Gastrocnemius medialis (tissue), 4 donors: ENCODE data around the gene MAGI1. TPM values are rescaled to one million over a fixed set of nuclear protein-coding genes. Genes with fewer than 3 reads are reported as not detected.

Experiments used
- ATAC-seq, 2 donors: fragments of 150-250 bp; one replicate each; pipeline ENCODE4 v1.9.1; 2016
- DNase-seq, 2 donors: peaks; one replicate each; pipeline ENCODE4 v3.0.0-alpha.2; 2019
- H3K27ac ChIP-seq, 4 donors: fragments of 200-600 bp; sonication (generic); 1 replicate in 1 of 4; 2 replicates in 3 of 4; pipeline ENCODE4 v1.5.1; 2016 to 2018; ENCODE audit warnings: mild to moderate bottlenecking in 2 of 4, moderate library complexity in 1 of 4
- H3K27me3 ChIP-seq, 3 donors: fragments of 200-600 bp; sonication (generic) in 2 of 3; 1 replicate in 1 of 3; 2 replicates in 2 of 3; pipeline versions ENCODE4 v1.5.1 to v1.6.0; 2016 to 2019; ENCODE audit warnings: mild to moderate bottlenecking in 1 of 3, moderate library complexity in 1 of 3
- H3K36me3 ChIP-seq, 2 donors: fragments of 200-600 bp; sonication (generic) in 1 of 2; one replicate each; pipeline ENCODE4 v1.5.1; 2017 to 2018
- H3K4me1 ChIP-seq, 2 donors: fragments of 200-600 bp; sonication (generic) in 1 of 2; one replicate each; pipeline ENCODE4 v1.5.1; 2016 to 2017; ENCODE audit warnings: mild to moderate bottlenecking in 2 of 2
- H3K4me3 ChIP-seq, 4 donors: fragments of 200-600 bp; sonication (generic) in 3 of 4; 1 replicate in 1 of 4; 2 replicates in 3 of 4; pipeline ENCODE4 v1.5.1; 2016 to 2019; ENCODE audit warnings: mild to moderate bottlenecking in 2 of 4
- H3K9me3 ChIP-seq, 3 donors: fragments of 200-600 bp; sonication (generic) in 2 of 3; 1 replicate in 1 of 3; 2 replicates in 2 of 3; pipeline ENCODE4 v1.5.1; 2016 to 2019
- POLR2A ChIP-seq, 2 donors: fragments of 450-650 bp; IDR thresholded peaks; one replicate each; pipeline ENCODE4 v1.6.1; 2017; ENCODE audit warnings: antibody characterized with exemption in 2 of 2, mild to moderate bottlenecking in 2 of 2, moderate library complexity in 2 of 2
- in situ Hi-C, 4 donors: fragments of 200-750 bp; cut with MboI; loops; one replicate each; pipeline versions ENCODE4 v1.15.0 to v1.8.0; 2017; ENCODE audit warnings: low sequenced_read_pairs in 4 of 4
- intact Hi-C: fragments of 100-400 bp; cut with DNase I; formaldehyde crosslinking; loops from one replicate; pipeline ENCODE4 v1.15.1; 2023; ENCODE audit warnings: low total_unique reads
- total RNA-seq, 4 donors: library from RNA; depleted of rRNA; stranded (reverse); fragments of >200 nt; gene quantifications; one replicate each; pipeline versions ENCODE4 v1.1.0 to v1.2.3, GENCODE V29; 2016
- TF ChIP-seq, protein P1 (sequence below), 5 experiments: fragments of 450-650 bp in 3 of 5; fragments of 200-600 bp in 2 of 5; sonication (generic) in 2 of 5; IDR thresholded peaks in 4 of 5; conservative IDR thresholded peaks in 1 of 5; 1 replicate in 4 of 5; 2 replicates in 1 of 5; pipeline ENCODE4 v1.5.1; 2016 to 2019; ENCODE audit warnings: antibody characterized with exemption in 5 of 5, mild to moderate bottlenecking in 3 of 5, moderate library complexity in 3 of 5

The MAGI1 gene
- total RNA-seq, 4 donors from 2014 or later: 2.6 to 7.5 (median 3.9) TPM

DNA sequence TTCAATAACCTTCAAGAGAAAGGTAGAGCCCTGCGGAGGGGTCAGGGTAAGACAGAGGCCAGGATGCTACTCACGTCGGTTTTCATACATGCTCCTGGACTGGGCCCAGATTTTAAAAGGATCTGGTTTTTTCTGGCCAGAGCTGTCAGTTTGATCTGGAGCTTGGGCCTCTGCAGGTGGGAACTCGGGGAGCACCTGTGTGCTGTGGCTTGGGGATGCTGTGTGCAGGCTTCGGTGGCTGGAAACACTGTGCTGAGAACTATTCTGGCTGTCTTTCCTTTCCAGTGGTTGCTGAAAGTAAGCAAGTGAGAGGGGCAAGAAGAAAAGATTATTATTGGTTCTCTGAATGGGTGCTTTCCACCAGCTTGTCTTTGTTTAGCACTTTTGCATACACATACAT, 647.6 kb downstream of the MAGI1 start:
- no peaks in the 10 kb centered on the region for H3K36me3 ChIP-seq
- H3K27me3 ChIP-seq: no peaks in the 10 kb centered on the region
- DNase-seq (no peak), ATAC-seq (no peak)
- in situ Hi-C loops: no loop called here
- H3K4me3 ChIP-seq: no peak overlapping the region
- H3K4me1 ChIP-seq: no peaks in the 10 kb centered on the region
- no peaks in the 10 kb centered on the region for H3K9me3 ChIP-seq
- intact Hi-C loops: no loop called here
- TF ChIP-seq, protein P1, sequence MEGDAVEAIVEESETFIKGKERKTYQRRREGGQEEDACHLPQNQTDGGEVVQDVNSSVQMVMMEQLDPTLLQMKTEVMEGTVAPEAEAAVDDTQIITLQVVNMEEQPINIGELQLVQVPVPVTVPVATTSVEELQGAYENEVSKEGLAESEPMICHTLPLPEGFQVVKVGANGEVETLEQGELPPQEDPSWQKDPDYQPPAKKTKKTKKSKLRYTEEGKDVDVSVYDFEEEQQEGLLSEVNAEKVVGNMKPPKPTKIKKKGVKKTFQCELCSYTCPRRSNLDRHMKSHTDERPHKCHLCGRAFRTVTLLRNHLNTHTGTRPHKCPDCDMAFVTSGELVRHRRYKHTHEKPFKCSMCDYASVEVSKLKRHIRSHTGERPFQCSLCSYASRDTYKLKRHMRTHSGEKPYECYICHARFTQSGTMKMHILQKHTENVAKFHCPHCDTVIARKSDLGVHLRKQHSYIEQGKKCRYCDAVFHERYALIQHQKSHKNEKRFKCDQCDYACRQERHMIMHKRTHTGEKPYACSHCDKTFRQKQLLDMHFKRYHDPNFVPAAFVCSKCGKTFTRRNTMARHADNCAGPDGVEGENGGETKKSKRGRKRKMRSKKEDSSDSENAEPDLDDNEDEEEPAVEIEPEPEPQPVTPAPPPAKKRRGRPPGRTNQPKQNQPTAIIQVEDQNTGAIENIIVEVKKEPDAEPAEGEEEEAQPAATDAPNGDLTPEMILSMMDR (IDR thresholded peaks at IDR 0.05 in 4 of 5, conservative IDR thresholded peaks at IDR 0.05 in 1 of 5): no peak
- TF ChIP-seq POLR2A (IDR thresholded peaks at IDR 0.05): no peak
- no peak overlapping the region for H3K27ac ChIP-seq

- TF ChIP-seq, protein P1 (IDR thresholded peaks at IDR 0.05 in 4 of 5, conservative IDR thresholded peaks at IDR 0.05 in 1 of 5): no peak
- ATAC-seq (no peak), DNase-seq (no peak)
- H3K4me3 ChIP-seq: no peak overlapping the region
- in situ Hi-C loops: no loop called here
- no peaks in the 10 kb centered on the region for H3K9me3 ChIP-seq
- intact Hi-C loops: no loop called here
- no peak overlapping the region for H3K27ac ChIP-seq
- H3K27me3 ChIP-seq: no peaks in the 10 kb centered on the region
- no peaks in the 10 kb centered on the region for H3K4me1 ChIP-seq
- peaks cover 0 to 9% of the 10 kb centered on the region in 2 donors for H3K36me3 ChIP-seq
These were observed 652.9 kb downstream of the MAGI1 start for GRCh38 chr3:65385805-65386204.

- intact Hi-C loops (no loop called here), in situ Hi-C loops (no loop called here)
- ATAC-seq (no peak), DNase-seq (no peak)
- no peaks in the 10 kb centered on the region for H3K9me3 ChIP-seq
- no peaks in the 10 kb centered on the region for H3K27me3 ChIP-seq
- H3K36me3 ChIP-seq: peaks cover 0 to 9% of the 10 kb centered on the region in 2 donors
- TF ChIP-seq, protein P1 (IDR thresholded peaks at IDR 0.05 in 4 of 5, conservative IDR thresholded peaks at IDR 0.05 in 1 of 5): no peak
- no peak for TF ChIP-seq POLR2A (IDR thresholded peaks at IDR 0.05)
- H3K4me1 ChIP-seq: no peaks in the 10 kb centered on the region
- H3K27ac ChIP-seq: no peak overlapping the region
- no peak overlapping the region for H3K4me3 ChIP-seq
These were observed 657.2 kb downstream of the MAGI1 start for GRCh38 chr3:65381496-65382010.

DNA sequence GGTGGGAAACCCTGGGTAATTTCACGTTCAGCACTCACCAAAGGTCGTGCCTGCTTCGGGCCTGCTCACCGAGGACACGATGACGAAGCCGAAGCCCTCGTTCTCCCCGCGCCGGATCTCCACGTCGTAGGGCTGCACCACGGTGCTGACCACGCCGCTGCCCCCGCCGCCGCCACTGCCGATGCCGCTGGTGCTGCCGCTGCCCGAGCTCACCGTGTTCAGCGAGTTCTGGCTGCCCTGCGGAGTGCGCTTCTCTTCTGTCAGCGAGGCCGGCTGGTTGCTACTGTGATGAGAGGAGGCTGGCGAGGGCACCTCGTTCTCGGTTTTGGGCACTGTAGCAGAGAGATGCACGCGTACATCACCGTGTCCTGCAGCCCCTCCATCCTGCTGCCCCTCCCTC, 659.5 kb downstream of the MAGI1 start:
- Histone ChIP-seq H3K9me3 (no peaks in the 10 kb centered on the region), H3K4me1 (no peaks in the 10 kb centered on the region), H3K27ac (no peak overlapping the region), H3K4me3 (no peak overlapping the region), H3K36me3 (peaks cover 0 to 9% of the 10 kb centered on the region in 2 donors), H3K27me3 (no peaks in the 10 kb centered on the region)
- TF ChIP-seq POLR2A (IDR thresholded peaks at IDR 0.05): no peak
- TF ChIP-seq, protein P1 (IDR thresholded peaks at IDR 0.05 in 4 of 5, conservative IDR thresholded peaks at IDR 0.05 in 1 of 5): no peak
- in situ Hi-C loops: no loop called here
- no peak for DNase-seq
- no peak for ATAC-seq
- intact Hi-C loops: no loop called here

DNA sequence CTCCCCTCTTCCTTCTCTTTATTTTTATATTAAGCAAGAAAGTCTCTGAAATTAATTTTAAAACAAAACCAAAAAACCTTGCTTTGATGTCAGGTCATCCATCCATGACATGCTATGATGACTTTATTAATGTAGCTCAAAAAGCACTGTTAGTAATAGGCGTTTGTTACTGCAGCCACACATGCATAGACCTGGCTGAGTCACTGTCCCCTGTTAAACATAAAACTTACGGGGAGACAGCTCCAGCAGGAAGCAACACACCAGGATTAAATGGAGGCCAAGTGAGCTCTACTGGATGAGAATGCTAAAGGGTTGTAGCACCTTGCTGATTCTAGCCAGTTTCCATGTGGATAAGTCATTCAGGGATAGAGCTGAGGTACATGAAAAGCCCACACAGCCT, 661.1 kb downstream of the MAGI1 start:
- H3K4me1 ChIP-seq: no peaks in the 10 kb centered on the region
- H3K9me3 ChIP-seq: no peaks in the 10 kb centered on the region
- ATAC-seq (no peak), DNase-seq (no peak)
- H3K27ac ChIP-seq: no peak overlapping the region
- no peaks in the 10 kb centered on the region for H3K27me3 ChIP-seq
- H3K36me3 ChIP-seq: peaks cover 0 to under 1% of the 10 kb centered on the region in 2 donors
- TF ChIP-seq POLR2A (IDR thresholded peaks at IDR 0.05): no peak
- TF ChIP-seq, protein P1 (IDR thresholded peaks at IDR 0.05 in 4 of 5, conservative IDR thresholded peaks at IDR 0.05 in 1 of 5): no peak
- in situ Hi-C loops: no loop called here
- intact Hi-C loops: no loop called here
- no peak overlapping the region for H3K4me3 ChIP-seq
